H1 (cell line): Measurements from ENCODE around the gene PPP1R12A. TPM values are rescaled to one million over a fixed set of nuclear protein-coding genes. Genes with fewer than 3 reads are reported as not detected.

Experiments used
- CTCF ChIA-PET: fragments of 300-600 bp; sonication (Branson Sonifier 250); formaldehyde crosslinking; loops from one replicate; lab custom pipeline; 2021; ENCODE audit not compliant: partially characterized antibody; lab: Charles Lee
- POLR2A ChIA-PET: fragments of 300-600 bp; sonication (Branson Sonifier 250); formaldehyde crosslinking; loops from one replicate; lab custom pipeline; 2021; ENCODE audit warnings: inconsistent platforms; ENCODE audit not compliant: partially characterized antibody; lab: Charles Lee
- DNase-seq, 2 experiments: peaks; one replicate each; pipeline versions ENCODE4 v3.0.0 to v3.0.0-alpha.2; 2010 to 2022; ENCODE audit warnings: low spot score in 2 of 2, low read depth in 1 of 2, mixed read lengths in 1 of 2
- FAIRE-seq: peaks from 2 replicates; lab custom pipeline; 2011; peaks lifted over from hg19 to GRCh38; lab: Jason Lieb, UNC
- H2AFZ ChIP-seq: 2 replicates; pipeline ENCODE4 v1.8.1; 2012; ENCODE audit warnings: low read length, inconsistent platforms
- H2AK5ac ChIP-seq: 2 replicates; pipeline ENCODE4 v1.6.1; 2013; ENCODE audit warnings: low read depth, low read length
- H2BK120ac ChIP-seq: replicated peaks from 2 replicates; pipeline ENCODE3; 2013; ENCODE audit warnings: low read depth, low read length, inconsistent platforms
- H2BK12ac ChIP-seq: 2 replicates; pipeline ENCODE4 v1.6.1; 2013; ENCODE audit warnings: low read depth, low read length
- H2BK15ac ChIP-seq: 2 replicates; pipeline ENCODE4 v1.6.1; 2013; ENCODE audit warnings: low read length
- H2BK20ac ChIP-seq: 2 replicates; pipeline ENCODE4 v1.6.1; 2013; ENCODE audit warnings: low read length
- H2BK5ac ChIP-seq: 2 replicates; pipeline ENCODE4 v1.6.1; 2013; ENCODE audit warnings: low read depth, low read length
- H3K14ac ChIP-seq: 2 replicates; pipeline ENCODE4 v1.6.1; 2013; ENCODE audit warnings: inconsistent platforms; ENCODE audit not compliant: insufficient read length
- H3K18ac ChIP-seq: 2 replicates; pipeline ENCODE4 v1.6.1; 2013; ENCODE audit warnings: low read length; ENCODE audit errors: extremely low read depth
- H3K23ac ChIP-seq: 2 replicates; pipeline ENCODE4 v1.6.1; 2013; ENCODE audit warnings: inconsistent platforms; ENCODE audit not compliant: insufficient read length
- H3K23me2 ChIP-seq: 2 replicates; pipeline ENCODE4 v1.6.1; 2013; ENCODE audit warnings: low read depth, low read length
- H3K27ac ChIP-seq: 2 replicates; pipeline ENCODE4 v1.6.1; 2011; ENCODE audit warnings: low read depth, low read length, inconsistent platforms
- H3K27me3 ChIP-seq, 4 experiments: replicated peaks in 1 of 4; 1 replicate in 1 of 4; 2 replicates in 3 of 4; pipeline versions ENCODE4 v1.6.1 to v1.8.1; 2011 to 2013; ENCODE audit warnings: low read length in 3 of 4, mild to moderate bottlenecking in 3 of 4, inconsistent platforms in 2 of 4, mixed read lengths in 2 of 4, moderate library complexity in 1 of 4; ENCODE audit not compliant: control insufficient read depth in 3 of 4, insufficient read depth in 3 of 4; ENCODE audit errors: extremely low read depth in 1 of 4
- H3K36me3 ChIP-seq, 4 experiments: 2 replicates each; pipeline versions ENCODE4 v1.6.1 to v1.8.1; 2011 to 2013; ENCODE audit warnings: mild to moderate bottlenecking in 4 of 4, low read length in 3 of 4, moderate library complexity in 2 of 4, control low read depth in 1 of 4, inconsistent platforms in 1 of 4; ENCODE audit not compliant: insufficient read depth in 4 of 4, control insufficient read depth in 2 of 4
- H3K4ac ChIP-seq: replicated peaks from 2 replicates; pipeline ENCODE3; 2013; ENCODE audit warnings: low read length, low read depth, mixed read lengths, inconsistent platforms; ENCODE audit not compliant: insufficient read length
- H3K4me1 ChIP-seq, 4 experiments: replicated peaks in 1 of 4; 1 replicate in 1 of 4; 2 replicates in 3 of 4; pipeline versions ENCODE4 v1.6.1 to v1.8.1; 2011 to 2013; ENCODE audit warnings: low read length in 3 of 4, inconsistent platforms in 2 of 4, mixed read lengths in 1 of 4; ENCODE audit not compliant: insufficient read depth in 4 of 4, control insufficient read depth in 3 of 4
- H3K4me2 ChIP-seq, 2 experiments: 2 replicates each; pipeline versions ENCODE4 v1.6.1 to v1.8.1; 2011 to 2013; ENCODE audit warnings: low read depth in 2 of 2, low read length in 2 of 2, control low read depth in 1 of 2, inconsistent platforms in 1 of 2, mild to moderate bottlenecking in 1 of 2; ENCODE audit not compliant: insufficient read depth in 1 of 2
- H3K4me3 ChIP-seq, 4 experiments: fragments of 200-600, 300-600 bp in 1 of 4; sonication (generic), shearing (Covaris generic), sonication (Bioruptor Twin) in 1 of 4; 2 replicates each; pipeline versions ENCODE4 v1.5.1 to v1.8.1; 2011 to 2016; ENCODE audit warnings: low read length in 4 of 4, low read depth in 3 of 4, control low read depth in 2 of 4, inconsistent platforms in 2 of 4, mild to moderate bottlenecking in 2 of 4, mixed read lengths in 1 of 4, moderate library complexity in 1 of 4; ENCODE audit not compliant: insufficient read depth in 2 of 4; ENCODE audit errors: extremely low read depth in 1 of 4
- H3K56ac ChIP-seq: replicated peaks from 2 replicates; pipeline ENCODE3; 2013; ENCODE audit warnings: low read depth, mild to moderate bottlenecking, mixed read lengths, low read length, inconsistent platforms; ENCODE audit not compliant: insufficient read length
- H3K79me1 ChIP-seq: 2 replicates; pipeline ENCODE4 v1.6.1; 2013; ENCODE audit warnings: low read depth, low read length, control low read depth
- H3K79me2 ChIP-seq, 2 experiments: 2 replicates each; pipeline versions ENCODE4 v1.6.1 to v1.8.1; 2012 to 2013; ENCODE audit warnings: low read length in 2 of 2, mild to moderate bottlenecking in 2 of 2, inconsistent platforms in 1 of 2; ENCODE audit not compliant: insufficient read depth in 2 of 2, control insufficient read depth in 1 of 2
- H3K9ac ChIP-seq, 4 experiments: replicated peaks in 1 of 4; 1 replicate in 1 of 4; 2 replicates in 3 of 4; pipeline versions ENCODE4 v1.6.1 to v1.8.1; 2011 to 2013; ENCODE audit warnings: low read depth in 3 of 4, low read length in 3 of 4, control low read depth in 2 of 4, mild to moderate bottlenecking in 2 of 4, moderate library complexity in 2 of 4, inconsistent platforms in 1 of 4; ENCODE audit errors: extremely low read depth in 1 of 4
- H3K9me3 ChIP-seq, 2 experiments: 2 replicates each; pipeline versions ENCODE4 v1.6.1 to v1.8.1; 2012 to 2013; ENCODE audit warnings: mild to moderate bottlenecking in 2 of 2, moderate library complexity in 2 of 2, control low read depth in 1 of 2, inconsistent platforms in 1 of 2, low read depth in 1 of 2, low read length in 1 of 2, mixed read lengths in 1 of 2; ENCODE audit not compliant: insufficient read depth in 2 of 2
- H4K20me1 ChIP-seq, 2 experiments: replicated peaks in 1 of 2; 2 replicates each; pipeline versions ENCODE3 to v1.8.1; 2011 to 2013; ENCODE audit warnings: inconsistent platforms in 2 of 2, low read length in 2 of 2, mild to moderate bottlenecking in 1 of 2; ENCODE audit not compliant: insufficient read depth in 2 of 2, control insufficient read depth in 1 of 2
- H4K5ac ChIP-seq: 2 replicates; pipeline ENCODE4 v1.6.1; 2013; ENCODE audit warnings: low read length, low read depth, mixed read lengths, inconsistent platforms; ENCODE audit not compliant: insufficient read length
- H4K8ac ChIP-seq: 2 replicates; pipeline ENCODE4 v1.8.0; 2013; ENCODE audit warnings: mild to moderate bottlenecking, moderate library complexity, low read length, inconsistent platforms; ENCODE audit not compliant: insufficient read depth; ENCODE audit errors: extremely low read depth
- H4K91ac ChIP-seq: replicated peaks from 2 replicates; pipeline ENCODE3; 2013; ENCODE audit warnings: low read length, mixed read lengths, inconsistent platforms; ENCODE audit not compliant: insufficient read length
- NANOG ChIP-seq: IDR thresholded peaks from 2 replicates; pipeline ENCODE4 v1.6.1; 2011; ENCODE audit warnings: low read length, low read depth, mild to moderate bottlenecking, inconsistent platforms; ENCODE audit not compliant: insufficient read depth, poor library complexity, severe bottlenecking
- RAD21 ChIP-seq, 2 experiments: IDR thresholded peaks in 1 of 2; conservative IDR thresholded peaks in 1 of 2; 2 replicates each; pipeline ENCODE4 v1.6.1; 2011; ENCODE audit warnings: low read depth in 2 of 2, low read length in 2 of 2, improper control_type of control experiment in 1 of 2, inconsistent platforms in 1 of 2, mild to moderate bottlenecking in 1 of 2, moderate library complexity in 1 of 2
- RBBP5 ChIP-seq: IDR thresholded peaks from 2 replicates; pipeline ENCODE4 v1.7.1; 2012; ENCODE audit warnings: low read depth, mild to moderate bottlenecking, inconsistent platforms, low read length, moderate library complexity, borderline replicate concordance
- RFX5 ChIP-seq: IDR thresholded peaks from 2 replicates; pipeline ENCODE4 v1.6.1; 2011; ENCODE audit warnings: low read depth, low read length, improper control_type of control experiment, borderline replicate concordance
- RXRA ChIP-seq: IDR thresholded peaks from 2 replicates; pipeline ENCODE4 v1.6.1; 2011; ENCODE audit warnings: low read depth, mild to moderate bottlenecking, low read length, moderate library complexity; ENCODE audit not compliant: insufficient read depth
- SRF ChIP-seq: IDR thresholded peaks from 2 replicates; pipeline ENCODE4 v1.6.1; 2011; ENCODE audit warnings: mild to moderate bottlenecking, low read depth, low read length, moderate library complexity
- WGBS, 2 experiments: shearing (Covaris generic) in 1 of 2; methylation state at CpG; one replicate each; pipeline versions ENCODE4 v1.1.6 to v1.1.7; 2013 to 2015; ENCODE audit warnings: low lambda C conversion rate in 2 of 2, mixed read lengths in 2 of 2, inconsistent platforms in 1 of 2, low coverage in 1 of 2, missing lambda C conversion rate in 1 of 2; ENCODE audit not compliant: insufficient replicate concordance in 2 of 2, insufficient coverage in 1 of 2, insufficient read length in 1 of 2; ENCODE audit errors: extremely low coverage in 1 of 2, missing lambda C conversion rate in 1 of 2; 5-methylcytosine and 5-hydroxymethylcytosine counted together
- polyA plus RNA-seq, 7 experiments: library from polyadenylated mRNA; depleted of rRNA in 3 of 7; stranded (reverse) in 5 of 7; unstranded in 2 of 7; fragments of >200 nt in 5 of 7; fragments of 200-250 nt in 2 of 7; gene quantifications; 1 replicate in 5 of 7; 2 replicates in 1 of 7; 4 replicates in 1 of 7; pipeline versions ENCODE4 v1.2.1 to v1.2.3, GENCODE V29; 2011 to 2013; ENCODE audit warnings: missing spikeins in 2 of 7, mixed read lengths in 2 of 7
- total RNA-seq: library from RNA; stranded (reverse); fragmentation: NEBNext Ultra II Directional; extraction: Animal tissue kit (Norgen Biotek cat#: 25700); gene quantifications from 2 replicates; pipeline ENCODE4 v1.2.1, GENCODE V29; 2021

Gene PPP1R12A
- total and polyA plus RNA-seq, 2 of the 8 experiments (the other 6 are each of a cell fraction or from before 2014, with no cell fraction given) = 14.7 to 81.5 TPM

GRCh38 chr12:79978692-79979091 is 43.8 kb upstream of the PPP1R12A start:
- Histone ChIP-seq H2AK5ac (no peak overlapping the region), H2AFZ (no peak overlapping the region), H3K23me2 (no peaks in the 10 kb centered on the region; the same call in 1 of the 2 replicates), H4K91ac (no peak overlapping the region)
- no peak for TF ChIP-seq RBBP5
- no peak for TF ChIP-seq SRF
- no peak for TF ChIP-seq NANOG
- no peak for TF ChIP-seq RXRA
- no peak for TF ChIP-seq RAD21 (IDR thresholded peaks at IDR 0.05 in 1 of 2, conservative IDR thresholded peaks at IDR 0.05 in 1 of 2; ENCODE audit: low read depth in 2 of 2, low read length in 2 of 2)
- no peak for TF ChIP-seq RFX5
- TF ChIP-seq, all 59 proteins: peak for 0
- no peak overlapping the region for H3K4me2 ChIP-seq
- H3K27me3 ChIP-seq = peaks cover 0 to 1% (median 0%) of the 10 kb centered on the region in 4 experiments; a peak in 1 of 7 replicates
- no peak overlapping the region for H3K23ac ChIP-seq
- H3K4ac ChIP-seq = no peak overlapping the region
- no peaks in the 10 kb centered on the region for H3K79me1 ChIP-seq
- no peak overlapping the region for H2BK12ac ChIP-seq
- CTCF ChIA-PET = no interaction called here
- POLR2A ChIA-PET = no interaction called here
- no peak overlapping the region for H4K5ac ChIP-seq
- H3K14ac ChIP-seq = no peak overlapping the region
- FAIRE-seq = no peak
- H2BK120ac ChIP-seq = no peak overlapping the region
- DNase-seq = no peak
- no peaks in the 10 kb centered on the region for H3K36me3 ChIP-seq
- H4K8ac ChIP-seq = no peak overlapping the region
- no peak overlapping the region for H2BK5ac ChIP-seq
- no CpG with 5 or more reads among the region's 1 CpG for WGBS, 2 experiments
- no peak overlapping the region for H3K18ac ChIP-seq
- H3K79me2 ChIP-seq = no peaks in the 10 kb centered on the region
- no peak overlapping the region for H3K4me3 ChIP-seq
- H3K56ac ChIP-seq = no peak overlapping the region
- no peak overlapping the region for H2BK15ac ChIP-seq
- H2BK20ac ChIP-seq = no peak overlapping the region
- no peaks in the 10 kb centered on the region for H4K20me1 ChIP-seq
- H3K27ac ChIP-seq = no peak overlapping the region
- H3K4me1 ChIP-seq = no peaks in the 10 kb centered on the region
- H3K9ac ChIP-seq = no peak overlapping the region
- H3K9me3 ChIP-seq = no peaks in the 10 kb centered on the region
